GM12878 (cell line): ENCODE measurements around the gene CD82. TPM values are rescaled to one million over a fixed set of nuclear protein-coding genes. Genes with fewer than 3 reads are reported as not detected.

Source experiments
- BCL11A ChIP-seq: IDR thresholded peaks from 2 replicates; pipeline ENCODE4 v1.6.1; 2011; ENCODE audit warnings: low read depth, low read length
- BCLAF1 ChIP-seq: fragments of 450-650 bp; IDR thresholded peaks from 2 replicates; pipeline ENCODE4 v1.6.1; 2017; ENCODE audit warnings: antibody characterized with exemption, mild to moderate bottlenecking, moderate library complexity
- CBX3 ChIP-seq: fragments of 200-600 bp; sonication (generic); IDR thresholded peaks from 2 replicates; pipeline ENCODE4 v1.6.1; 2016; ENCODE audit warnings: low read depth, borderline replicate concordance
- E2F4 ChIP-seq: IDR thresholded peaks from 2 replicates; pipeline ENCODE4 v1.6.1; 2012; ENCODE audit warnings: low read depth, low read length, improper control_type of control experiment
- EGR1 ChIP-seq, 2 experiments: IDR thresholded peaks; 1 replicate in 1 of 2; 2 replicates in 1 of 2; pipeline ENCODE4 v1.6.1; 2011 to 2012; ENCODE audit warnings: low read depth in 2 of 2, low read length in 2 of 2, borderline replicate concordance in 1 of 2, mild to moderate bottlenecking in 1 of 2, moderate library complexity in 1 of 2
- FOXK2 ChIP-seq: fragments of 450-650 bp; IDR thresholded peaks from 2 replicates; pipeline ENCODE4 v1.6.1; 2017; ENCODE audit warnings: mild to moderate bottlenecking, moderate library complexity
- FOXM1 ChIP-seq: IDR thresholded peaks from 2 replicates; pipeline ENCODE4 v1.6.1; 2012; ENCODE audit warnings: low read depth, mild to moderate bottlenecking, inconsistent platforms, low read length, moderate library complexity
- IKZF2 ChIP-seq, 2 experiments: fragments of 450-650 bp; IDR thresholded peaks; 2 replicates each; pipeline ENCODE4 v1.6.1; 2017; ENCODE audit warnings: mild to moderate bottlenecking in 2 of 2, moderate library complexity in 2 of 2
- MTA3 ChIP-seq: IDR thresholded peaks from 2 replicates; pipeline ENCODE4 v1.6.1; 2012; ENCODE audit warnings: low read length, inconsistent platforms, borderline replicate concordance
- NFIC ChIP-seq: IDR thresholded peaks from 2 replicates; pipeline ENCODE4 v1.6.1; 2012; ENCODE audit warnings: low read depth, mild to moderate bottlenecking, inconsistent platforms, low read length, moderate library complexity
- NR2C1 ChIP-seq: fragments of 450-650 bp; IDR thresholded peaks from 2 replicates; pipeline ENCODE4 v1.6.1; 2017; ENCODE audit warnings: antibody characterized with exemption, mild to moderate bottlenecking, moderate library complexity
- PML ChIP-seq: IDR thresholded peaks from 2 replicates; pipeline ENCODE4 v1.6.1; 2012; ENCODE audit warnings: low read length, inconsistent platforms
- RAD21 ChIP-seq: IDR thresholded peaks from 2 replicates; pipeline ENCODE4 v1.6.1; 2011; ENCODE audit warnings: mild to moderate bottlenecking, low read depth, low read length, moderate library complexity; ENCODE audit not compliant: insufficient read depth
- RELA ChIP-seq: fragments of 450-650 bp; IDR thresholded peaks from 2 replicates; pipeline ENCODE4 v1.8.0; 2014; ENCODE audit warnings: borderline replicate concordance; ENCODE audit not compliant: partially characterized antibody
- SIN3A ChIP-seq: IDR thresholded peaks from 2 replicates; pipeline ENCODE4 v1.6.1; 2012; ENCODE audit warnings: low read depth, low read length, improper control_type of control experiment
- SMARCA5 ChIP-seq: fragments of 450-650 bp; IDR thresholded peaks from 2 replicates; pipeline ENCODE4 v1.6.1; 2017; ENCODE audit warnings: mild to moderate bottlenecking
- TAF1 ChIP-seq: IDR thresholded peaks from 2 replicates; pipeline ENCODE4 v1.6.1; 2011; ENCODE audit warnings: mild to moderate bottlenecking, low read depth, low read length, borderline replicate concordance
- TCF3 ChIP-seq: IDR thresholded peaks from 2 replicates; pipeline ENCODE4 v1.6.1; 2012; ENCODE audit warnings: low read depth, mild to moderate bottlenecking, low read length, borderline replicate concordance; ENCODE audit not compliant: insufficient read depth
- TCF7 ChIP-seq: IDR thresholded peaks from 2 replicates; pipeline ENCODE4 v1.6.1; 2014; ENCODE audit warnings: antibody characterized with exemption, borderline replicate concordance
- ZNF207 ChIP-seq: fragments of 450-650 bp; IDR thresholded peaks from 2 replicates; pipeline ENCODE4 v1.6.1; 2014; ENCODE audit warnings: antibody characterized with exemption, mild to moderate bottlenecking, borderline replicate concordance
- ZNF24 ChIP-seq: fragments of 450-650 bp; IDR thresholded peaks from 2 replicates; pipeline ENCODE4 v1.6.1; 2017; ENCODE audit warnings: antibody characterized with exemption, mild to moderate bottlenecking
- ZSCAN29 ChIP-seq: fragments of 450-650 bp; IDR thresholded peaks from 2 replicates; pipeline ENCODE4 v1.6.1; 2017; ENCODE audit warnings: mild to moderate bottlenecking, moderate library complexity
- polyA plus RNA-seq, 11 experiments: library from polyadenylated mRNA; depleted of rRNA in 4 of 11; unstranded in 6 of 11; stranded (reverse) in 5 of 11; fragments of >200 nt; fragmentation: Nextera tagmentation in 4 of 11; fragmentation: Illumina TruSeq in 1 of 11; extraction: Ambion mirVana in 4 of 11; extraction: Trizol in 1 of 11; gene quantifications; 1 replicate in 1 of 11; 2 replicates in 10 of 11; pipeline versions ENCODE4 v1.2.1 to v1.2.3, GENCODE V29; 2011 to 2016; ENCODE audit warnings: inconsistent platforms in 2 of 11, missing spikeins in 2 of 11, low read depth in 1 of 11
- total RNA-seq, 4 experiments: library from RNA; depleted of rRNA in 3 of 4; stranded (reverse); fragments of >200 nt in 3 of 4; fragmentation: Illumina TruSeq in 1 of 4; extraction: Trizol in 1 of 4; gene quantifications; 2 replicates each; pipeline versions ENCODE4 v1.2.1 to v1.2.3, GENCODE V29; 2013 to 2021
- TF ChIP-seq, protein P1 (sequence below): fragments of 150-350 bp; IDR thresholded peaks from 2 replicates; pipeline ENCODE4 v1.6.1; 2014; ENCODE audit warnings: mild to moderate bottlenecking, low read depth, low read length

CD82 gene
- total and polyA plus RNA-seq, 10 of the 15 experiments (the other 5 are each of a cell fraction or from before 2014, with no cell fraction given) = 5.2 to 180 (median 84.7) TPM

DNA sequence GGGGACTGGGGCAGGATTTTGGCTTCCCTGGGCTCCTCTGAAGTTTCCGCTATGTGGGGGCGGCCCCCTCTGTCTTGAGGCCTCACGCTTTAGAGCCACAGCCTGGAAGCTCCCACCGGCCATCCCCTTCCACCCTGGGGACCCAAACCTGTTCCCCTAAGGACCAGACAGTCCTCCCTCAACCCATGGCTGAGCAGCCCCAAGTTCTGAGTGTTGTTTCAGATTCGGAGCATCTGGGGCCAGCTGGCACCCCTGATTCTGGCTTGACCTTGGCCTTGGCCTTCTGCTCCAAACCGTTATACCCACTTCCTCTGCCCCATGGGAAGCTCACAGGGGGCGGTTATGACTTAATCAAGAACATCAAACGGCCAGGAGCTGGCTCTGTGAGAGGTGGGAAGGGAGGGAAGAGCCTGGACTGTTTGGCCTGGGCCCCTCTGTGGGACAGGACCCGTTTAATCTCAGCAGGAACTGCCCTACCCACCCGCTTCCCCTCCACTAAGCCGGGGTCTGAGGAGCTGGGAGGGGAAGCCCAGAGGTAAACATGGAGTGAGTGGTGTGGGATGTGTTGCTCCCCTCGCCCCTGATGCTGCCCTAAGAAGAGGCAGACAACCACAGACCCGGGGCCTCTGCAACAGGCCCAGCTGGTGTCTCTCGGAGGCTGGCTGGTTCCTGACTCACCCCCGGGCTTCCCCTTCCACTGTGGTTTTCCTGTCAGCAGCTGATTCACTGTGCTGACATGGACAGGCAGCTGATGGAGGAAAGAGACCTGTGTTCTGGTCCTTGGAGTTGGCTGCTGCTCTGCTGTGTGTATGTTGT, 3.4 kb downstream of the CD82 start (continued):
- TF ChIP-seq BCLAF1 (no peak), BCL11A (peak; percentile 69; the same call in 1 of the 2 replicates), NR2C1 (no peak), RAD21 (0 out of 2 replicates have a peak, but pooled peaks have one; percentile 19), PML (no peak), ZSCAN29 (no peak; the same call in 1 of the 2 replicates), TCF3 (peak; percentile 95), TCF7 (no peak; the same call in 1 of the 2 replicates), EGR1 (IDR thresholded peaks at IDR 0.05; ENCODE audit: borderline replicate concordance in 1 of 2, low read depth in 2 of 2, low read length in 2 of 2) (peak in 1 of 2 experiments; percentile 81; a peak in 2 of 3 replicates), ZNF24 (no peak), ZNF207 (no peak), E2F4 (no peak), SMARCA5 (peak; percentile 39; the same call in 1 of the 2 replicates), FOXM1 (peak; percentile 69; the same call in 1 of the 2 replicates), TAF1 (peak; percentile 55; the same call in 1 of the 2 replicates), MTA3 (peak; percentile 81), SIN3A (peak; percentile 92), RELA (peak; percentile 91), FOXK2 (no peak), NFIC (peak; percentile 93), IKZF2 (IDR thresholded peaks at IDR 0.05) (peak; percentile 83), CBX3 (no peak)
- TF ChIP-seq, protein P1, sequence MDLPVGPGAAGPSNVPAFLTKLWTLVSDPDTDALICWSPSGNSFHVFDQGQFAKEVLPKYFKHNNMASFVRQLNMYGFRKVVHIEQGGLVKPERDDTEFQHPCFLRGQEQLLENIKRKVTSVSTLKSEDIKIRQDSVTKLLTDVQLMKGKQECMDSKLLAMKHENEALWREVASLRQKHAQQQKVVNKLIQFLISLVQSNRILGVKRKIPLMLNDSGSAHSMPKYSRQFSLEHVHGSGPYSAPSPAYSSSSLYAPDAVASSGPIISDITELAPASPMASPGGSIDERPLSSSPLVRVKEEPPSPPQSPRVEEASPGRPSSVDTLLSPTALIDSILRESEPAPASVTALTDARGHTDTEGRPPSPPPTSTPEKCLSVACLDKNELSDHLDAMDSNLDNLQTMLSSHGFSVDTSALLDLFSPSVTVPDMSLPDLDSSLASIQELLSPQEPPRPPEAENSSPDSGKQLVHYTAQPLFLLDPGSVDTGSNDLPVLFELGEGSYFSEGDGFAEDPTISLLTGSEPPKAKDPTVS = no peak
